Fibroblast of skin of right quadriceps (primary cell): ENCODE results near the gene TLR2.

Source experiments
- DNase-seq: peaks from one replicate; pipeline ENCODE4 v3.0.0-alpha.2; 2013

TLR2 gene, protein sequence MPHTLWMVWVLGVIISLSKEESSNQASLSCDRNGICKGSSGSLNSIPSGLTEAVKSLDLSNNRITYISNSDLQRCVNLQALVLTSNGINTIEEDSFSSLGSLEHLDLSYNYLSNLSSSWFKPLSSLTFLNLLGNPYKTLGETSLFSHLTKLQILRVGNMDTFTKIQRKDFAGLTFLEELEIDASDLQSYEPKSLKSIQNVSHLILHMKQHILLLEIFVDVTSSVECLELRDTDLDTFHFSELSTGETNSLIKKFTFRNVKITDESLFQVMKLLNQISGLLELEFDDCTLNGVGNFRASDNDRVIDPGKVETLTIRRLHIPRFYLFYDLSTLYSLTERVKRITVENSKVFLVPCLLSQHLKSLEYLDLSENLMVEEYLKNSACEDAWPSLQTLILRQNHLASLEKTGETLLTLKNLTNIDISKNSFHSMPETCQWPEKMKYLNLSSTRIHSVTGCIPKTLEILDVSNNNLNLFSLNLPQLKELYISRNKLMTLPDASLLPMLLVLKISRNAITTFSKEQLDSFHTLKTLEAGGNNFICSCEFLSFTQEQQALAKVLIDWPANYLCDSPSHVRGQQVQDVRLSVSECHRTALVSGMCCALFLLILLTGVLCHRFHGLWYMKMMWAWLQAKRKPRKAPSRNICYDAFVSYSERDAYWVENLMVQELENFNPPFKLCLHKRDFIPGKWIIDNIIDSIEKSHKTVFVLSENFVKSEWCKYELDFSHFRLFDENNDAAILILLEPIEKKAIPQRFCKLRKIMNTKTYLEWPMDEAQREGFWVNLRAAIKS

GRCh38 chr4:153684182-153684970, at the start of gene TLR2:
TLR2 (plus strand) TSS chr4:153684280; CDS start chr4:153702908, 18,628 bp downstream.
- peak; percentile 9 for DNase-seq

- peak; percentile 25 for DNase-seq
These were observed 49.2 kb upstream of the TLR2 start for GRCh38 chr4:153634738-153635353.

DNA sequence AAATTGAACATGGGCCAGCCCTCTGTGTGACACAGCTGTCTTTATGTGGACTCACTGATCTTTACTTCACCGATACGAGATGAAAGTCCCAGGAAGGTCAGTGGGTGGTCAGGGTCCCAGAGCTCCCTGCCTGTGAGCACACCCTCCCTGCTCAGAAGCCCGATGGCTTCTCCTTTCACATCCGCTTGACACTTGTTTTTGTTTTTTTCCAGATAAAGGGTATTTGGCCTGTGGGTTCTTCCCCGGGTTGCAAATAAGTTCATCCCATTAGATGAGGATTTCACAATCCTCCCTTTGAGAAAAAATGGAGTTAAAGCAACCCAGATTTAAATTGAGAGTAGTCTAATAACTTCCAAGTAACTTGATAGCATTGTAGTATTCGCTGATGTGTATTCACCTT, 48.2 kb upstream of the TLR2 start:
- no peak for DNase-seq

- DNase-seq: no peak
These were observed 46.9 kb upstream of the TLR2 start for GRCh38 chr4:153637201-153637600.

DNA sequence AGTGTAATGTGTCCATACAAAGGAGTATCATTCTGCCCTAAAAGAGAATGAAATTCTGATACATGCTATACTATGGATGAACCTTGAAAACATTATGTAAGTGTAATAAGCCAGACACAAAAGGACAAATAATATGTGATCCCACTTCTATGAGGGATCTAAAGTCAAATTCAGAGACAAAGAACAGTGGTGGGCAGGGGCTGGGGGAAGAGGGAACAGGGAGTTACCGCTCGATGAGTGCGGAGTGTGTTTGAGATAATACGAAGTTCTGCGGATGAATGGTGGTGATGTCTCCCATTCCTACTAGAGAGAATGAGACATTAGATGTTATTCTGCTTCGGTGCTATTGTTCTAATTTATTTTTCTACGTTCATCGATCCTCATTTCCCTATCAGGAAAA, 46.1 kb upstream of the TLR2 start:
- no peak for DNase-seq

DNA sequence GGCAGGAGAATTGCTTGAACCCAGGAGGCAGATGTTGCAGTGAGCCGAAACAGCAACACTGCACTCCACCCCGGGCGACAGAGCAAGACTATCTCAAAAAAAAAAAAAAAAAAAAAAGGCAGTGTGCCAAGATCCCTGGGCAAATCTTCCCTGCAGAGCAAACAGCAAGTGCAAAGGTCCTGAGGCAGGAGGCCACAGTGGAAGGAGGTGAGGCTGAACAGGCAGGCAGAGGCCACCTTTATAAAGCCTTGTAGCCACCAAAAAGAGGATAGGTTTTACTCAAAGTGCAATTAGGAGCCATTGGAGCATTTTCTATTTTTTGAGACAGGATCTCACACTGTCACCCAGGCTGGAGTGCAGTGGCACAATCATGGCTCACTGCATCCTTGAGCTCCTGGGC, 45.1 kb upstream of the TLR2 start:
- no peak for DNase-seq

GRCh38 chr4:153639833-153640802, 44.0 kb upstream of the TLR2 start:
- DNase-seq: no peak

DNA sequence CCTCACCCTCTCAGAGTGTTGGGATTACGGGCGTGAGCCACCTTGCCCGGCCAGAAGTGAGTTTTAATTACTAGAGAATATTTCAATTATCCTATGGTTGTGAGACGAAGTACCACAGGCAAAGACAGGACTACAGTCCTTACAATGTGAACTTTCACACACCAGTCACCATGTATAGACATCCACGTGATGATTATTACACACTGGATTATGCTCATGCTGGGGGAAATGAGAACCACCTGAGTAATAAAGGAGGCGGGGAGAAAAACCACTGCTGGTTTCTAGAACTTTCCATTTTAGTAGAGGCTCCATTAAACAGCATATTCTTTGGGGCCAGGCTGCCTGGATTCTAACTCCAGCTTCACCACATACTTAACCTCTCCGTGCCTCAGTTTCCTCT, 42.5 kb upstream of the TLR2 start:
- DNase-seq: no peak

DNA sequence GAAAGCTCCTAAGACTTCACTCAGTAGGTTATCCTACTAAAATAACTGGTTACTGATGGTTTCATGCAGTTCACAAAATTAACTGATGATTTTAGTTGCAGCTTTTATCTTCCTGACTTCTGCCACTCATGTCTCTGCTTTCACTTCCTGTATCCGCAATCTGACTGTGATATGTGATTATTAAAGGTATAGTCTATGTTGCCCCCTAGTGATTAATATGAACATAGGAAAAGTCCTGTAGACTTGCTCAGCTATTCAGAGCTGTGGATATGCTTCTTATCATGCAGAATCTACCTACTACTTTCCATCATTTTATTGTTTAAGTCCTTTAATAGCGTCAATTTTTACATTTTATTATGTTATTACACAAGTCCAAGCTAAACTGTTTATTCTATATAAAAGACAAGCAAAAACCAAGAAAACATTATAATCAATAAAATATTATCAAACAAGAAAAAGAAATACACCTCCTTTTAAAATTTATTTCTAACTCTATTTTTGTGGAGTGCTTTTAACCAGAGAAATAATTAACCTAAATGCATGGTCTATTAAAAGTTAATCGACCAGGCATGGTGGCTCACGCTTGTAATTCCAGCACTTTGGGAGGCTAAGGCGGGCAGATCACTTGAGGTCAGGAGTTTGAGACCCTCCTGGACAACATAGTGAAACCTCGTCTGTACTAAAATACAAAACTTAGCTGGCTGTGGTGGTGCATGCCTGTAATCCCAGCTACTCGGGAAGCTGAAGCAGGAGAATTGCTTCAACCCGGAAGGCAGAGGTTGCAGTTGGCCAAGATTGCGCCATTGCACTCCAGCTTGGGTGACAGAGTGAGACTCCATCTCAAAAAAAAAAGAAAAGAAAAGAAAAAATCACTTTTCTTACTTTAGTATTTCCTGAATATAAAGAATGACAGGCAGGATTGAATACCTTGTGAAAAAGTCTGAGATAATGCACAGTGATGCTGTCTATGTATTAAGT, 40.4 kb upstream of the TLR2 start:
- peak; percentile 58 for DNase-seq

DNA sequence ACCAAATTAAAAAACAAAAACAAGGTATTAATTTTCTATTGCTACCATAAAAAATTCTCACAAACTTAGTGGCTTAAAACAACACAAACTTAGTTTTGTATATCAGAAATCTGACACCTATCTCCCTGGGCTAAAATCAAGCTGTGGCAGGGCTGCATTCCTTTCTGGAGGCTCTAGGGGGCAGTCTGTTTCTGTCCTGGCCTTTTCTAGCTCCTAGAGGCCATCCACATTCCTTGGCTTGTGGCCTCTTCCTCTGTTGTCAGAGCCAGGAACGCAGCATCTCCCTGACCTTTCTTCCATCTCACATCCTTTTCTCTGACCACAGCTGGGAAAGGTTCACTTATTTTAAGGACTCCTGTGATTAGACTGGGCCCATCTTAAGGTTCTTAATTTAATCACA, 38.9 kb upstream of the TLR2 start:
- DNase-seq: no peak

DNA sequence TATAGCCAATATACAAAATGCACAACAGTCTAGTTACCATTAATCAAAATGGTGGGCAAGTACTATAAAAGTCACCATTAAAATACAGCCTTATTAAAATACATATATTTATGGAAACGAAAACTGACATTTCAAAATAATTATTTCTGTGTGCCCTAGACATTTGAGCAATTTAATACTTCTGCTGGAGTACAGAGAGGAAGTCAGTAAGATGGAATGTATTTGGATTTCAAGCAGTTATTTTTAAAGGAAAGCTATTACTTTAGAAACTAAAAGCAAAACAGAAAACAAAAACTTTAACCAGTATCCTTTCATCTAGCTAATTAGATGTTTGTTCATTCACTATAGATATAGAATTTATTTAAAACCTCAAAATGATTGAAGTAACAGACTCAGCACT, 37.8 kb upstream of the TLR2 start:
- no peak for DNase-seq

DNA sequence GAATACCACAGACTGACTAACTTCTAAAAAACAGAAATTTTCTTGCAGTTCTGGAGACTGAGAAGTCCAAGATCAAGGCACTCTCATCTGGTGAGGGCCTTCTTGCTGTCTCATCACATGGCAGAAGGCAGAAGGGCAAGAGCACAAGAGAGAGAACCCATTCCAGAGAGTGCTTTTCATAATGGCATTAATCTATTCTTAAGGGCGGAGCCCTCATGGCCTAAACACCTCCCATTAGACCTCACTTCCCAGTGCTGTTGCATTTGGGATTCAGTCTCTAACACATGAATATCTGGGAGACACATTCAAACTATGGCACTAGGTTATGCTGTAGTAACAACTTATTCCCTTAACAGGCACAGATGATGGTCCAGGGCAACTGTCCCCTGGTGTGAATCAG, 37.1 kb upstream of the TLR2 start:
- DNase-seq: no peak

DNA sequence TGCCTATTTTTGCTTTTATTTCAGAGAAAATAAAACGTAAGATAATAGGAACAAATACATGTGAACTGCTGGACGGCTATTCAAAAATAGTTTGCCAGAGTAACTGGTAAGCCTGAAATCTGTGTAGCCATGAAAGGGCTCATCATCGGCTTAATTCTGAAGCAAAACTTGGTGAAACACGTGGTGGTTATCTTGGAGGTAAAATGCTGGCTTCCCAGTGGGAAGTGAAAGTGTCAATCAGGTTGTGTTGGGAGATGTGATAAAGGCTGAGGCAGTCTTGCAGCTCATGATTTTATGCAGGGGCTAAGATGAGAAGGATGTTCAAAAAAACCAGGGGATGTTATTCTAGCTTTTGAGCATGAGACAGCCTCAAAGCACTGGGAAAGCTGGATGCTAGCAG, 36.1 kb upstream of the TLR2 start:
- DNase-seq: no peak

DNA sequence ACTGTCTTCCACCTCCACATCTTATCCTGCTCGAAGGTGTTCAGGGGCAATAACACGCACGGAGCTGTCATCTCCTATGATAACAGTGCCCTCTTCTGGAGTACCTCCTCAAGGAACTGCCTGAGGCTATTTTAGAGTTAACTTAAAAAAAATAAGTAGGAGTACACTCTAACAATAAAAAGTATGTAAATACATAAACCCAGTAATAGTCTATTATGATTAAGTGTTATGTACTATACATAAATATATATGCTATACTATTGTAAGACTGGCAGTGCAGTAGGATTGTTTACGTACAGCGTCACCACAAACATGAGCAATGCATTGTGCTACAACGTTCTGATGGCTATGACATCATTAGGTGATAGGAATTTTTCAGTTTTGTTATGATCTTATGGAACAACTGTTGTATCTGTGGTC, 34.5 kb upstream of the TLR2 start:
- peak; percentile 15 for DNase-seq

DNA sequence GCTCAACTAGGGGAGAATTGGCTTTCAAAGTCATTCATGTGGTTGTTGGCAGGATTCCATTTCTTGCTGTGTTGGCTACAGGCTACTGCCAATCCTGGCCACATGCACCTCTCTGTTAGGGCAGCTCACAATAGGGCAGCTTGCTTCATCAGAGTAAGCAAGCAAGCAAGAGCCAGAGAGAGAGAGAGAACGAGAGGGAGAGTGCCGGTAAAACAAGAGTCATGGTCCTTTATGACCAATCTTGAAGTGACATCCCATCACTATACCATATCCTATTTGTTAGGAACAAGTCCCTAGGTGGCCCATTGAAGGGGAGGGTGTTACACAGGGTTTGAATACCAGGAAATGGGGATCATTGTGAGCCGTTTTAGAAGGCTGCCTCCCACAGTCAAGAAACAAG, 33.0 kb upstream of the TLR2 start:
- no peak for DNase-seq

GRCh38 chr4:153651587-153651986, 32.5 kb upstream of the TLR2 start:
- DNase-seq: no peak

DNA sequence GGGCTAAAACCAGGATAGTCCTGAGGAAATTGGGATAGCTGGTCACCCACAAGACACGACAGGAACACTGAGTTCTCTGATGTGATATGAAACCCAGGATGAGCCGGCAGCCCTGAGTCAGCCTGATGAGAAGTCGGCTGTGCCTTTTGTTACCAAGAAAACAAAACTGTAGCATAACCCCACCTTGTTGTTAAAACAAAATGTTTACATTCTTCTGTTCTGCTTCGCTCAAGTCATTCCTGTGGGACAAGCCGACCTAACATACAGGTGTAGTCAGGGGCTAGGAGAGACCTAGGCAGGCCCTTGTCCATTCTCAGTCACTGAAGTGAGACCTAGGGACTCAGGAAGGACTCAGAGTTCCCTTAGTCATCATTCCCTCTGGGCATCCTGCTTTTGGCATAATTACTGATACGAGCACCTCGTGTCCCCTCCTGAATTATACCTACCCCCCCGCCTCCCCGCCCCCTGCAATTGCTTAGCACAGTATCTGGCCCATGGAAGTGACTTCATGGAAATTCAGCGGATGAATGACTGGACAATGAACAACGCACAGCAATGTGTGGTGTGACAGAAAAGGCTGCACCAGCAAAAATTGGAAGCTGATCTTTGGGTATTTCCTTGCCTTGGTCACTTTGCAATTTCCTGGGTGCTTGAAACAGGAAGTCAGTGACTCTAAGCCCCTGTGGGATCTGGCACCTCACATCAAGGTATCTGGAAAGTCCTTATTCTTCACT, 31.9 kb upstream of the TLR2 start:
- no peak for DNase-seq

- DNase-seq: no peak
These were observed 29.0 kb upstream of the TLR2 start for GRCh38 chr4:153655002-153655541.

GRCh38 chr4:153655928-153656327, 28.2 kb upstream of the TLR2 start:
- DNase-seq: no peak
